Stimulated activated CD4-positive, alpha-beta T cell treated with anti-CD3 and anti-CD28 coated beads, Interleukin-15, amount 100 ng/mL, for 48 hours (primary cell): ENCODE measurements around the gene BTF3.

ENCODE experiments used
- DNase-seq, 2 donors: peaks; one replicate each; pipeline ENCODE4 v3.0.0-alpha.2; 2020; ENCODE audit warnings: low read depth in 2 of 2

Gene BTF3

DNA sequence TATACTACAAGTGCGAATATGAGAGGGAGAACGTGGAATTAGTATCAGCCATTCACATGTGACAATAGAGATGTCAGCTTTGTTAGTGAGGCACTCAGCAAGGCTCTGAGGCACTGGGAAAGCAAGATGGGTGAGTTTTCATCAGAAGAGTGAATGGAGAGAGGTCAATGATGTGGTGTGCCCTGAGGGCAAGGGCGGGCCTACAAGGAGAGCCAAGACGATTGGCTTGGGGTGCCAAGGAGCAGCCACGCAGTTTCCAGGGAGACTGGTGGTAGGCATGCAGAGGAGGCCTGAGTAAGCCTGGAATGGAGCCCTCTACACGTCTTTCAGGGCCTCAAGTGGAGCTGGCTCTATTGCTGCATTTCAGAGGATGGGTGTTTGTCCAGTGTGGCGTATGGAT is 24.7 kb downstream of the BTF3 start:
- DNase-seq, result no peak

DNA sequence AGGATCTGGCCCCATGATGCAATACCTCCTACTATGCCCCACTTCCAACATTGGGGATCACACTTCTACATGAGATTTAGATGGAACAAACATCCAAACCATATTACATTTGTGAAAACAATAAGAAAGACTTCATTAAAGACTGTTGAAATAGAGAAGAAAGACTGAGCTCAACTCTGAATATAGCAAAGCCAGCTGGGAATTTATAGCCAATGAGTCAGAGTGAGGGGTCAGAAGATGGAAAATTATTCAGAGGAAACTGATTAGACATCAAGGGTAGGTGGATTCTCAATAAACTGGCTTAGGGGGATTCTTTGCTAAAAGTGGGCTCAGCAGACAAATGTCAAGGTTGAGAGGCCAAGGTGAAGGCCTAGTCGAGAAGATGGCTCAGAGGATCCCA is 25.6 kb downstream of the BTF3 start:
- DNase-seq, result no peak

GRCh38 chr5:73525606-73526203 is 27.5 kb downstream of the BTF3 start:
- DNase-seq, result no peak

DNA sequence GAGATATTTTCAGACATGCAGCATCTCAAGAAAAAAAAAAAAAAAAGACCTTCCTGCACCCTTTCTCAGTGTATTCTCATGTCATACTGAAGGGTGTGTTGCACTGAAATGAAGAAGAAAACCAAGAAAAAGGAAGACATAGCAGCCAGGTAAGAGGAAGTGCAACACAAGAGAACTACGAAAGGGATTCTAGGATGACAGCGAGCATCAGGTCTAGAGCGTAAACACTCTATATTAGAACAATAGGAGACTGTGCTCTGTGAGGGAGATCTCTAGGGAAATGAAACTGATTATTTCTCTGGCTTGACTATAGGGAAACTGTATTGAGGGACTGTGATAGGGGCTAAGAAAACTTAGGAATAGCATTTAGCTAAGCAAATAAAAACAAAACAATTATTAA is 30.0 kb downstream of the BTF3 start:
- DNase-seq, result no peak

DNA sequence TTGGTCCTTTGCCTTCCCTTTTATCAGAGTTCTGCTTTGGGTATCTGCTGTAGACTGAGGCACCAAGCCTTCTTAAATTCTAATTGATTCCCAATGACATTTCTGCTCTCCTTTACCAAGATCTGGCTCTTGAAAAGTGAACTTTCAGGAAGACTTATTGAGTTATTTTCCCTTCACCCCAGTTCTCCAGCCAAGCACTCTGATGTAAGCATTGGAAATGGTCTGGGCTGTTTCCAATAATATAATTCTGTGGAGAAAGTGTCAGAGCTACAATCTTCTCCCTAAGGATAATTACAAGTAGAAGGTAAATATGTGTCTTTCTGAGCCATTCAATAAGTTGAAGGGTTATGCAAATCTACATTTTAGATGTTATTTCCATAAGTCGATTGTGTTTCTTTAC is 30.8 kb downstream of the BTF3 start:
- DNase-seq, result no peak

GRCh38 chr5:73531356-73531755 is 33.1 kb downstream of the BTF3 start:
- DNase-seq, result no peak

GRCh38 chr5:73532195-73532594 is 34.0 kb downstream of the BTF3 start:
- DNase-seq, result no peak

DNA sequence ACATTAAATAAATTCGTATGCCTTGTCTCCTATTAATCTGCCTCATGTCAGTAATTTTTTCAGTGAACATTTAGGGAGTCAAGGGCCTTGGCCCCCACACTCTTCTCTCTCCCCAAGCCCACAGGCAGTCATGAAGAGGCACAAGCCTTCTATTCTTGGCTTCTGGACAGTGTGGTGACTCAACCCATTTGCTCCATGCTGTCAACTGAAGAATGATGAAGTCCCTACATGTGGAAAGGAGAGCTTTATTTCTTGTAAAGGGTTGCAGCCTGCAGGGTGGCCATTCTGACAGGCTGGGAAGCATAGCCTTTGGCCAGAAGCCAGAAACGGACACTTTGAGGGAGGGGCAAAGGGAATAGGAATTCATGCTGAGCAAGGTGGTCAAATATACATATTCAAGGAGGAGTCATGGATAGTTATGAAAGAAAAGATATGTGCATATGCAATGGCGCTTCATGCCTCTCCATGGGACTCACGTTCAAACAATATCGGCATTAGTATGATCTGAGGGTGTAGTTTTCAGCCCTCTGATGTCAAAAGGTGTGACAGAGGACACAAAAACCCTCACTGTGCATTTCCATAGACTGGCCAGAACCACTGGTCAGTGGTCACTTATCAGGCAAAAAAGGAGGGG is 35.9 kb downstream of the BTF3 start:
- no peak for DNase-seq

DNA sequence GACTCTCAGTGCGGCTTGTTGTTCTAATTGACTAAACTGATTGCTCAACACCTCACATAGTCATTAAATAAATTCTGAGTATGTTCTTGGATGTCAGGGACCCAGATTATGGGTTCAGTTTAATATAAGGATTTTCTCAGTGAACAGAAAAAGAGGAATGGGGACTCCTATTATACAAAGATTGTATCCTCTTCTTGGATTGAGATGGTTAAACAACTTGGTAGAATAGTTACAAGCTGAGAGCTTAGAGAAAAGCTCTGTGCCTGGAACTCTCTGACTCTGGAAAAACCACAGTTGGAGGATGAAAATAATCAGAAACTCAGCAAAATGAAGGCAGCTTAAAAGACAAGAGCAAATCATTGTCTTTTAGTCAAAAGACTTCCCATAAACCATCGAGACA is 36.7 kb downstream of the BTF3 start:
- no peak for DNase-seq

DNA sequence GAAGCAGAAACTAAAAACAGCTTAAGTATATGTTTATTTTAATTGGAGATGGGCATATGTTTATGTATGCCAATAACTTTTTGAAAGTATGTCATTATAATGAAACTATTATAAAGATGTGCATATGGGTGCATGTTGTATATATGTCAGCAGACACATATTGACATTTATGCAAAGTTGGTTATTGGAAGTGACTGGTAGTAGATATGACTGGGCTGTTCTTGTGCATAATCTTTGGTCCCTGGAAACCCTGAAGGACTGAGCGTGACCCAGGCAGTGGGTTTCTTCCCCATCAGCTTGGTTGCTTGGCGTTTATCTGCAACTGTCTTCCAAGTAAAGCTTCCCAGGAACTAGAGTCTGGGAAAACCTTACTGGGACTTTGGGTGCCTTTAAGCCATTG is 41.5 kb downstream of the BTF3 start:
- DNase-seq, result no peak

DNA sequence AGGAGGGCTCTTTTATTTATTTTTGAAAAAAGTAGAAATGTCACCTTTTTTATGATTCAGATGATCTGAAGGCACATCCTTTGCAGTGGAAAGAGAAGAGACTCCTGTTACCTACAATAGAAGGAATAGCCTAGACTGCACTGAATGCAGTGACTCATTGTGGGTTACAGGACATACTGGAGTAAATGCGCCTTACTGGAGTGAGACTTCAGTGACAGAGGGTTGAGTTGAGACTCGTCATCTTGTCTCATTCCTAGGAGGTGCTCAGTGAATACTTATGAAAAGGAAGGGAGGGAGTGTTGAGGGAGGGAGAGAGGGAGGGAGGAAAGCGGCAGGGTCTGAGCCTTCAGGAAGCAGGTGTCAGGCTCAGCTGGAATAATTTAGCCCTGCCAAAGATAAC is 42.0 kb downstream of the BTF3 start:
- no peak for DNase-seq

GRCh38 chr5:73542020-73542419 is 43.8 kb downstream of the BTF3 start:
- DNase-seq, result no peak

DNA sequence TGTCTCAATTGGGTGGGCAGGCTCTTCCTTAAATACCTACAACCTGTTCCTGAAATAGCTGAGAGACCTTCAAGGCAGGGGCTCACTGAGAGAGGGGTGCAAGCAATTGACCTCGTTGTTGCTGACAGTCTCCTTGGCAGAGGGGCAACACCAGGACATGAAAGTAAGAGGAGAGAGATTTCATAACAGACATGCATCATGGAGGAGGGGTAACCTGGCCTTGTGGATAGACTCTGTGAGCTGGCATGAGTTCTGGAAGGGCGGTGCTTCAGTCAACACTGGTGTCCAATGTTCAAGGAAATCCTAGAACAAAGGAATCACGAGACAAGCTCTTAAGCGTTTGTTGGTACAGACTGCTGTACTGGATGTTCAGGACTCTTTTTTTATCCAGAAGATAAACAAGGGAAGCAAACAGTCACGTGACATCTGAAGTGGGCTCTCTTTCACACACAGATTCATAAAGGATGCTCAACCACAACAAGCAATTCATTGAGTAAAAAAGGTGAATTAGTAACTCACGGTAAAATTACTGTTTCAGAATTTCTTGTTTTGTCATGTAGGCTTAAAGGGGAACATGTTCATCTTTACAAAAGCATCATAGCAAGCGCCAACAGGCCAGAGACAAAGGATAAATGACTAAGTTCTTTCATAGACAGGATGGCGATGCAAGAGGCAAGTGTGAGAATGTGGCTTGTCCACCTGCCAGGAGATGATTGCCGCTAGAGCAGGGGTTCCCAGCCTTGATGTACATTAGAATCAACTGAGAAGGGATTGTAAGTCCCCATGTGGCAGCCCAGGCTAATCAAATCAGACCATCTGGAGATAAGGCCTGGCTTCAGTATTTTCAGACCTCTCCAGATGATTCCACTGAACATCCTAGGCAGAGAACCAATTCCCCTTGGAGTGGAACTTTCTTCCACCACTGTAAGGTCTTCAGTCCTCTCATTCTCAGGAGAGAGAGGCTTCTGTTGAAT is 46.5 kb downstream of the BTF3 start:
- DNase-seq, result no peak

DNA sequence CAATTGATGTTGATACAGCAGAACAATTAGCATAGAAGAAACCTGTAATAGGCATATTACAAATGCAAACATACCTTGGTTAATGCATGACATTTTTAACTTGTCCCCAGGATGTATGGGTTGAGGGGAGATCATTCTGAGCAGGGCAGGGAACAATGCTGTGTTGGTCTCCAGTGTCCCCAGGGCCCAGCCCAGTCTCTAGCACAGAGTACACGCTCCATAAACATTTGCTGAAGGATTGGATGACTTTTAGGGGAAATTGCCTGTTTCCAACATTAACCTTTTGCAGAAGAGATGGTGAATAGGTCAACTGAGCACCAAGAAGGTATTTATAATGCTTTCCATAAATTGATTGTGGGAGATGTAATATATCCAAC is 47.1 kb downstream of the BTF3 start:
- no peak for DNase-seq

- no peak for DNase-seq
Measured at GRCh38 chr5:73550016-73550415, 51.8 kb downstream of the BTF3 start.

DNA sequence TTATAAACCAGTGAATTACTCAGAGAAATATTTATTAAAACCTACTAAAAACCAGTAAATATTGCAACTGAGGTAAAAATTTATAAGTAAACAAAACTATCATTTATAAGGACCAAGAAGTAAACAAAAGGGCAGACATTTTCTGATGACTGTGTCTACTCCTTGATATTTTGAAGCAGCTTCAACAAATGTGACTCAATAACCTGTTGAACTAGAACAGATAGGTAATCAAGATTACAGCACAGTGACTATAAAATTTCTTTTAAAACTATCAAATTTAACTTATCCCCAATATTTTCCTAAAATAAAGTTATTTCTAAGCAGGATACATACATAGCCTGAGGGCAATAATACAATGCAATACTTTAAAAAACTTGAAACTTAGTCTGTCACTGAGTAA is 54.4 kb downstream of the BTF3 start:
- no peak for DNase-seq
